ENCODE data around the gene GGT6. TPM values are rescaled to one million over a fixed set of nuclear protein-coding genes. Genes with fewer than 3 reads are reported as not detected.
"Not testable (repeated sequence)": the region's sequence is repeated elsewhere in the genome, so short reads cannot be mapped to it uniquely, and the experiment has no call there.

Gene GGT6
- total RNA-seq, 1 donor from 2014 or later: not detected

DNA sequence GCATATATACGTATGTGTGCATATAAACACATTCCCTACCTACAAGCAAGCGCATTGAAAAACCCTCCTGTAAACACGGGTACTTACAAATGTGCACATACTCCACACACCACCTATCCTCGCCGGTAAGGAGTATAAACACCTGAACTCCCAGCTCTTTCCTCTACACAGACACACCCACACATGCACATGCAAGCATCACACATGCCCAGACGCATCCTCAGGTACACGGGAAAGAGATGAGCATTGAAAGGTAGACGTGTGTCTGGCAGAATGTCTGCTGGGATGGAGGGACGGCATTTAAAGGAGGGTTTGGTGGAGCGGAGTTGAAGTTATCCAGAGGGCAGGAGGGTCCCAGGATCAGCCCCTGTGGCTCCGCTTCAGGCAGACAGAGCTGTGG is 19.3 kb upstream of the GGT6 start:
- Mint-ChIP-seq H3K27me3 (ENCODE audit: low read depth) (peaks cover 30% of the 10 kb centered on the region), H3K27ac (no peak overlapping the region), H3K4me1 (ENCODE audit: low read depth) (peaks cover 2% of the 10 kb centered on the region), H3K4me3 (ENCODE audit: low read depth) (no peak overlapping the region), H3K36me3 (ENCODE audit: low read depth) (no peaks in the 10 kb centered on the region), H3K9me3 (no peaks in the 10 kb centered on the region)
- no peak for DNase-seq (ENCODE audit: low spot score)
- intact Hi-C loops (cut with micrococcal nuclease): no loop called here

DNA sequence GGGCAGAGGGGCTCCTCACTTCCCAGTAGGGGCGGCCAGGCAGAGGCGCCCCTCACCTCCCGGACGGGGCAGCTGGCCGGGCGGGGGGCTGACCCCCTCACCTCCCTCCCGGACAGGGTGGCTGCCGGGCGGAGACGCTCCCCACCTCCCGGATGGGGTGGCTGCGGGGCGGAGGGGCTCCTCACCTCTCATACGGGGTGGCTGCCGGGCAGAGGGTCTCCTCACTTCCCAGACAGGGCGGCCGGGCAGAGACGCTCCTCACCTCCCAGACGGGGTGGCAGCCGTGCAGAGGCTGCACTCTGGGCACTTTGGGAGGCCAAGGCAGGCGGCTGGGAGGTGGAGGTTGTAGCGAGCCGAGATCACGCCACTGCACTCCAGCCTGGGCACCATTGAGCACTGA is 18.0 kb upstream of the GGT6 start:
- peaks cover 24% of the 10 kb centered on the region for H3K27me3 Mint-ChIP-seq (ENCODE audit: low read depth)
- H3K9me3 Mint-ChIP-seq; H3K4me3 Mint-ChIP-seq (ENCODE audit: low read depth); H3K27ac Mint-ChIP-seq; H3K36me3 Mint-ChIP-seq (ENCODE audit: low read depth); H3K4me1 Mint-ChIP-seq (ENCODE audit: low read depth); DNase-seq (ENCODE audit: low spot score); intact Hi-C loops (cut with micrococcal nuclease): not testable (repeated sequence)

DNA sequence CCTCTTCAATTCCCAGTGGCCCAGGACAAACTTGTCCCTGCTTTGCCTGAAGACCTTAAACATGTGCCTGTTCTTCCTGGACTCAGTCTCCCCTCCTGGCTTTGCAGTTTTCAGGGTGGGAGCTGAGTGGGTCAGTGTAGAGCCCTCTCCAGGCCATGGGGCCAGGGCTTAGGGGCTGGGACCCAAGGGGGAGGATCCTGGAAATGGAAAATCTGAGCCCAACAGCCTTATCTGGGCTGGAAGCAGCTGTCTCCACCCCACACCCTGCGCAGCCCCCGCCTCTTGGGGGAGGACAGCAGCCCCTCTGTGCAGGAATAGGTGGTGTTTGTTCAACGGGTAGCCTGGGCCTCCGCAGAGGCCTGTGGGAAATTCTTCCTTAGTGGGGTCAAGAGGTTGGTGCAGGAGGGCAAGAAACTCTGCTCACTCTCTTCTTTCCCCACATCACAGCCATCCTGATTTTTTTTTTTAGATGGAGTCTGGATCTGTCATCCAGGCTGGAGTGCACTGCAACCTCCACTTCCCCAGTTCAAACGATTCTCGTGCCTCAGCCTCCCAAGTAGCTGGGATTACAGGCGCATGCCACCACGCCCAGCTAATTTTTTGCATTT is 17.1 kb upstream of the GGT6 start:
- peaks cover 18% of the 10 kb centered on the region for H3K27me3 Mint-ChIP-seq (ENCODE audit: low read depth)
- H3K27ac Mint-ChIP-seq: no peak overlapping the region
- intact Hi-C loops (cut with micrococcal nuclease): no loop called here
- no peaks in the 10 kb centered on the region for H3K36me3 Mint-ChIP-seq (ENCODE audit: low read depth)
- no peak overlapping the region for H3K4me3 Mint-ChIP-seq (ENCODE audit: low read depth)
- no peak for DNase-seq (ENCODE audit: low spot score)
- H3K4me1 Mint-ChIP-seq (ENCODE audit: low read depth): peaks cover 18% of the 10 kb centered on the region
- no peaks in the 10 kb centered on the region for H3K9me3 Mint-ChIP-seq

DNA sequence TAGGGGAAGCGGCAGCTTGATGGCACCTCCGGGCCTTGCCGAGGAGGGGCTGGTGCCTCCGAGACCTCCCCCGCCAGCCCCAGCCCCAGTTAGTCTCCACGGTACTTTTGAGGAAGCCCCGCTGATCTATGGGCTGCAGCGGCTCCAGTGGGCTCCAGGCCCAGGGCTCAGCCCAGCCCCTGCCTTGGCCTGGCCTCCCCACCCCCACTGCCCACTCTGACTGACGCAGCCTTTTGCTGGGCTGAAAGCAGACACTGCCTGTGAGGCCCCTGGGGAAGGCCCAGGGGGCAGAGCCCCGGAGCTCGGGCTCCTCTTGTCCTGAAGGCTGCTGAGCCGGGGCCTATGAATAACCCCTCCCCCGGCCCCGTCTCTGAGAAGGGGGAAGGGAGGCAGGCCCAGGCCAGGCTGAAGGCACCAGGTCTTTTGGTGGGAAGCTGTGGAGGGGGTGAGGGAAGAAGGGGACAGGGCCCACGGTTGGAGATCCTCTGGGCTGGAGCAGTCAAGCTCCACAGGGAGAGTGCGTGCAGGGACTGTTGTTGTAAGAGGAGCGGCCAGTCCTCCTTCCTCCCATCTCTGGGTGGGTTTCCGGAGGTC is 16.4 kb upstream of the GGT6 start:
- H3K4me1 Mint-ChIP-seq (ENCODE audit: low read depth): peaks cover 18% of the 10 kb centered on the region
- peaks cover 15% of the 10 kb centered on the region for H3K27me3 Mint-ChIP-seq (ENCODE audit: low read depth)

DNA sequence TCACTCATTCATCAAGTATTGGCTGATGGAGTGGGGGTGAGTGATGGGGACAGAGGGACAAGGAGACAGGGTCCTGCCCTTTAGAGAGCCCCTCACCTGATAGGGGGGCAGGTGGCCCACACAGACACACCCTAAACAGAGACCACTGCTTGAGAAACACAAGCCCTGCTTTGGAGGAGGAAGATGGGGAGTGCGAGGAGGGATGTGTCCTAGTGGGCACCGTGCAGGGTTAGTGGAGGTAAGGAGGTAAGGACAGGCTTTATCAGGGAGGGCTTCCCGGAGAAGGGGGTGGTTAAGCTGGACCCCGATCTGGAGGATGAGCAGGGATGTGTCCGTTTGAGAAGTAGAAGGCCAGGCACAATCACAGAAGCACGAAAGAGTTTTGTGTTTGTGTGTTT is 15.8 kb upstream of the GGT6 start:
- peaks cover 18% of the 10 kb centered on the region for H3K4me1 Mint-ChIP-seq (ENCODE audit: low read depth)
- DNase-seq (ENCODE audit: low spot score): no peak
- intact Hi-C loops (cut with micrococcal nuclease): no loop called here
- peaks cover 15% of the 10 kb centered on the region for H3K27me3 Mint-ChIP-seq (ENCODE audit: low read depth)
- no peak overlapping the region for H3K27ac Mint-ChIP-seq
- no peaks in the 10 kb centered on the region for H3K36me3 Mint-ChIP-seq (ENCODE audit: low read depth)
- no peaks in the 10 kb centered on the region for H3K9me3 Mint-ChIP-seq
- no peak overlapping the region for H3K4me3 Mint-ChIP-seq (ENCODE audit: low read depth)

More for the DNA sequence above, 16.4 kb upstream of the GGT6 start:
- H3K4me3 Mint-ChIP-seq (ENCODE audit: low read depth): no peak overlapping the region
- intact Hi-C loops (cut with micrococcal nuclease): no loop called here
- no peak overlapping the region for H3K27ac Mint-ChIP-seq
- DNase-seq (ENCODE audit: low spot score): no peak
- no peaks in the 10 kb centered on the region for H3K9me3 Mint-ChIP-seq
- H3K36me3 Mint-ChIP-seq (ENCODE audit: low read depth): no peaks in the 10 kb centered on the region

DNA sequence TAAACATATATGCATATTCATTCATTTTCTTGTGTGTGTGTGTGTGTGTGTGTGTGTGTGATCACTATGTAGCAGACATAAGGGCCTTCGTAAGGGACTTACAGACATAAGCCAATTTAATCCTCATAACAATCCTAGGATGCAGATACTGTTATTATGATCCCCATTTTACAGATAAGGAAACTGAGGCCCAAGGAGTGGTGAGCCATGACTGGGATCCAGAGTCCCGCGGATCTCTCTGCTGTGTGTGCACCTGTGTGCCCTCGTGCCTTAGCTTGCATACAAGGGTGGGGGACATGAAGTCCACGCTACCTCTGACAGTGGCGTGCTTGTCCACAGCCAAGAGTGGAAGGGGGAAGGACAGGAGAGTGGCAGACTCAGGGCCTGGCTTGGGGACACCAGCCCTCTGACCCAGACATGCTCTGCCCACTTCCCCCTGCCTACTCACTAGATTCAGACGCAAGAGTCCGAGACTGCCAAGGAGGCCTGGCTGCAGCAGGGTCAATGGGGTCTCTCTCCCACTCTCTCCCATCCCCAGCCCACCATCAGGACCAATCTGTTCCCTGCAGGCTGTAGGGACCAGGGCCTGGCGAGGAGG is 14.2 kb upstream of the GGT6 start:
- Mint-ChIP-seq H3K36me3 (ENCODE audit: low read depth) (no peaks in the 10 kb centered on the region), H3K4me1 (ENCODE audit: low read depth) (peaks cover 23% of the 10 kb centered on the region), H3K9me3 (no peaks in the 10 kb centered on the region), H3K27ac (no peak overlapping the region), H3K4me3 (ENCODE audit: low read depth) (no peak overlapping the region), H3K27me3 (ENCODE audit: low read depth) (peaks cover 11% of the 10 kb centered on the region)
- DNase-seq (ENCODE audit: low spot score): no peak
- intact Hi-C loops (cut with micrococcal nuclease): no loop called here

DNA sequence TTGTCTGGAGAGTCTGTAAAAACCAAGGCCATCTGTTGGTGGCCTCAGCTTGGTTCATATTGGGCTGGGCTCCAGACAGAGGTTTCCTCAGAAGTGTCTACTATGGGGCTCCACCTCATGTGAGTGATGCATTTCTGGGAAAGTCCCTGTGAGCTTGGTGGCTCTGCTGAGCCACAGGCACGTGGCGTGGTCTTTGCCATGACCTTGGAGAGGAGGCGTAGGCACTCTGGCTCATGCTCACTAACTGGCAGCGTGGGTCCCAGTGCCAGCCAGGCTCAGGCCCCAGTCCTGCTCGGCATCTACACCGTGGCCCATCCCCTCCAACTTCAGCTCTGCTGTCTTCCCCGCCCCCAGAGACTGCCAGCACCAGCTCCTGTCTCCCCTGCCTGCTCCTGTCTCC is 13.3 kb upstream of the GGT6 start:
- peak; percentile 33 for DNase-seq (ENCODE audit: low spot score)
- Mint-ChIP-seq H3K4me1 (ENCODE audit: low read depth) (peaks cover 23% of the 10 kb centered on the region), H3K4me3 (ENCODE audit: low read depth) (no peak overlapping the region), H3K27me3 (ENCODE audit: low read depth) (peaks cover 13% of the 10 kb centered on the region), H3K27ac (peak overlapping the region; percentile 68), H3K36me3 (ENCODE audit: low read depth) (no peaks in the 10 kb centered on the region), H3K9me3 (no peaks in the 10 kb centered on the region)
- intact Hi-C loops (cut with micrococcal nuclease): loop anchor here (1.0 kb wide), 1 partner anchor 8 kb away; no protein-coding TSS in a partner anchor

DNA sequence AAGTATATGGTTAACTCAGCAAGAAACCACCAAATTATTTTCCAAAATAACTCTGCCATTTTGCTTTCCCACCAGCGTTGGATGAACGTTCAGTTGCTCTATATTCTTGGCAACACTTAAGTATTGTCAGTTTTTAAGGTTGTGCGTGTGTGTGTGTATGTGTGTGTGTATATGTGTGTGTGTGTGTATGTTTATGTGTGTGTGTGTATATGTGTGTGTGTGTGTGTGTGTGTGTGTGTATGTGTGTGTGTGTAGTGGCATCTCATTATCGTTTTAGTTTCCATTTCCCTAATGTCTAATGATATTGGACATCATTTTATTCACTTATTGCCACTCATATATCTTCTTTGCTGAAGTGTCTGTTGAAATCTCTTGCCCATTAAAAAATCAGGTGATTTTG is 12.7 kb upstream of the GGT6 start:
- Mint-ChIP-seq H3K27ac (peak overlapping the region; percentile 68), H3K4me3 (ENCODE audit: low read depth) (no peak overlapping the region)

DNA sequence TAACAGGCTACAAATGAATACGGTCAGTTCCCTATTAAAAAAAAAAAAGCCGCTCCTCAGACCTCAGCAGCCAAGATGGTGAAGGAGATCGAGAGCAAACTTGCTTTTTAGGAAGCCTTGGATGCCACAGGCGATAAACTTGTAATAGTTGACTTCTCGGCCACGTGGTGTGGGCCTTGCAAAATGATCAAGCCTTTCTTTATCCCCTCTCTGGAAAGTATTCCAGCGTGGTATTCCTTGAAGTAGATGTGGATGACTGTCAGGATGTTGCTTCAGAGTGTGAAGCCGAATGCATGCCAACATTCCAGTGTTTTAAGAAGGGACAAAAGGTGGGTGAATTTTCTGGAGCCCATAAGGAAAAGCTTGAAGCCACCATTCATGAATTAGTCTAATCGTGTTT is 11.8 kb upstream of the GGT6 start:
- Mint-ChIP-seq H3K4me3 (ENCODE audit: low read depth) (no peak overlapping the region), H3K27ac (no peak overlapping the region), H3K27me3 (ENCODE audit: low read depth) (peaks cover 13% of the 10 kb centered on the region), H3K9me3 (no peaks in the 10 kb centered on the region), H3K36me3 (ENCODE audit: low read depth) (no peaks in the 10 kb centered on the region), H3K4me1 (ENCODE audit: low read depth) (peaks cover 23% of the 10 kb centered on the region)
- intact Hi-C loops (cut with micrococcal nuclease): no loop called here
- no peak for DNase-seq (ENCODE audit: low spot score)

More for the DNA sequence above, 12.7 kb upstream of the GGT6 start:
- H3K36me3 Mint-ChIP-seq (ENCODE audit: low read depth): no peaks in the 10 kb centered on the region
- no peaks in the 10 kb centered on the region for H3K9me3 Mint-ChIP-seq
- no peak for DNase-seq (ENCODE audit: low spot score)
- intact Hi-C loops (cut with micrococcal nuclease): loop anchor here (1.0 kb wide), 1 partner anchor 8 kb away; no protein-coding TSS in a partner anchor
- peaks cover 23% of the 10 kb centered on the region for H3K4me1 Mint-ChIP-seq (ENCODE audit: low read depth)
- peaks cover 13% of the 10 kb centered on the region for H3K27me3 Mint-ChIP-seq (ENCODE audit: low read depth)

DNA sequence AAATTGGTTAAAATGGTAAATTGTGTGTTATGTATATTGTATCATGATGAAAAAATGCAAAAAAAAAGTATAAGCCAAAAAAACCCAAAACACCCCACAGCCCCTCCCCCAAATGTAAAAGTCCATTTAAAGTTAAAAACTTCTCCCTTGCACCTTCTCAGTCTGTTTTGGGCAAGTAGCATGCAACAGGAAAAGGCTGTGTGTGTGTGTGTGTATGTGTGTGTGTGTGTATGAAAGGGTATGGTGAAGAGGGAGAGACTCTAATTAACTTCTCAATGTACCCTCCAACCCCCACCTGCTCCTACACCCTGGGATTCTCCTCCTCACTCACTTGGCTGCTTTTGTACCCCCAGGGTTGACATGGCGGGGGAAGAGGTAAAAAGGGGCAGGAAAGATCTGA is 9.2 kb upstream of the GGT6 start:
- no peaks in the 10 kb centered on the region for H3K36me3 Mint-ChIP-seq (ENCODE audit: low read depth)
- peaks cover 9% of the 10 kb centered on the region for H3K27me3 Mint-ChIP-seq (ENCODE audit: low read depth)
- DNase-seq (ENCODE audit: low spot score): no peak
- no peak overlapping the region for H3K27ac Mint-ChIP-seq
- no peak overlapping the region for H3K4me3 Mint-ChIP-seq (ENCODE audit: low read depth)
- H3K4me1 Mint-ChIP-seq (ENCODE audit: low read depth): peaks cover 33% of the 10 kb centered on the region
- intact Hi-C loops (cut with micrococcal nuclease): loop anchor here (10.0 kb wide), 2 partner anchors 135 to 225 kb away; partner anchors contain the start of genes PELP1 and PSMB6
- no peaks in the 10 kb centered on the region for H3K9me3 Mint-ChIP-seq

DNA sequence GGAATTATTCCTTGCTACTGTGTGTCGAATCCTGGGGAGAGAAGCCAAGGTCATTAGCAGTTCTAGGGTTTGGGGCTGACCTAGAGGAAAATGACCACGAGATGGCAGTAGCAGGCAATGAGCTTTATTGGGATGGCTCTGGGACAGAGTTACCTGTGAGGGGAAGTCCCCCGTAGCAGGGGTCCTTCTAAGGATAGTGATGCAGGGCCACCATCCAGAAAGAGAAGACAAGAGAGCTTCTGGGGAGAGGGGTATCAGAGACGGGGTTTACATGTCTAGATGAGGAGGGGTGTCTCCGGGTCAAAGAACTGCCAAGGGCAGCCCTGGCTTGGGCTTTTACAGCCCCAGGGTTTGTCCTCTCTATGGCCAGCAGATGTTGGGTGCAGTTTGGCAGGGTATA is 6.4 kb upstream of the GGT6 start:
- Mint-ChIP-seq H3K4me3 (ENCODE audit: low read depth) (no peak overlapping the region), H3K36me3 (ENCODE audit: low read depth) (no peaks in the 10 kb centered on the region)
- intact Hi-C loops (cut with micrococcal nuclease): loop anchor here (1.0 to 10.0 kb wide), 3 partner anchors 60 to 228 kb away; partner anchors contain the start of genes PELP1 and PSMB6

DNA sequence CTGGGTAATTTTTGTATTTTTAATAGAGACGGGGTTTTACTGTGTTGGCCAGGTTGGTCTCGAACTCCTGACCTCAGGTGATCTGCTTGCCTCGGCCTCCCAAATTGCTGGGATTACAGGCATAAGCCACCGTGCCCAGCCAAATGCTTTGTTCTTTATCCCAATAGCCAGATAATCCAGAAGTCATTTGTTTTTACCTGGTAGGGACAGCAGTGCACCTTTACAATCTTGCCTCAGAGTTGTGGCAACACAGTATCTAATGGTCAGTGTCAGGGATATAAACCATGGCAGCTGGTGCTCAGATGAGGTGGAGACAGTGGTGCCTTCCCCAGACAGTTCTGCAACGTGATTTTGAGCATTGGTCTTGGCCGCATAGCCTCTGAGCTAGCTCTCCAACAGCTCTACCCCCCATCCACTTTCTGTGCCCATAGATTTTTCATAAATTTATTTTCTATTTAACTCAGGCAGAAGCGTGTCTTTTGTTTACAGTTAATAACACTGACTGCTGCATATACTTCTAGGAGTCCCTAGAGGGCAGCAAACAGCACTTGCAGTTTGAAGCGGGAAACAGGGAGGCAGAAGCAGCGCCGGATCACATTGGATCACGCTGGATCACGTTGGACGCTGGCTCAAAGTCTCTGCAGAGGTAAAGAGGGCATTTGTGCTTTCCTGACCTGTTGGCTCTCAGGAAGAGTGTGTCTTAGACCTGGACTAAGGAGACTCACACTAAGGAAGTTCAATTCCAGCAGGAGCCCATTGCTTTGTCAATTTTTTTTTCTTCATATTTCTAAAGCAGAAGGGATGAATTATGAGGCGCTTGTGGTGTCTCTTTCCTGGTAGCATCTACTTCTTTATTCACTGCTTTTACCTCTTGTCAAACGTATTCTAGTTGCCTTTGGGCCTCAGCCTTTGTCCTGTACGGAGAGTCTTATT is 5.1 kb upstream of the GGT6 start:
- no peak overlapping the region for H3K4me3 Mint-ChIP-seq (ENCODE audit: low read depth)

More for the DNA sequence above, 6.4 kb upstream of the GGT6 start:
- no peak for DNase-seq (ENCODE audit: low spot score)
- Mint-ChIP-seq H3K27ac (no peak overlapping the region), H3K27me3 (ENCODE audit: low read depth) (peaks cover 7% of the 10 kb centered on the region), H3K9me3 (no peaks in the 10 kb centered on the region), H3K4me1 (ENCODE audit: low read depth) (peaks cover 36% of the 10 kb centered on the region)

More for the DNA sequence above, 5.1 kb upstream of the GGT6 start:
- Mint-ChIP-seq H3K36me3 (ENCODE audit: low read depth) (no peaks in the 10 kb centered on the region), H3K27me3 (ENCODE audit: low read depth) (peaks cover 7% of the 10 kb centered on the region), H3K9me3 (no peaks in the 10 kb centered on the region), H3K4me1 (ENCODE audit: low read depth) (peaks cover 40% of the 10 kb centered on the region), H3K27ac (peak overlapping the region; percentile 33)
- peak; percentile 39 for DNase-seq (ENCODE audit: low spot score)
- intact Hi-C loops (cut with micrococcal nuclease): loop anchor here (1.0 to 10.0 kb wide), 5 partner anchors 8 to 324 kb away; partner anchors contain the start of genes PELP1 and PSMB6

Measured in activated T-helper 2 cell treated with anti-CD3 and anti-CD28 coated beads, Interferon-gamma antibody, Interleukin-2, Interleukin-4, amounts not matched to agents 10 μg/mL and 5 μg/mL and 100 μg/mL, durations not matched to agents 14 hours and 24 hours and 36 hours (primary cell).